K562 (cell line): ENCODE data around the gene CHAF1A. TPM values are rescaled to one million over a fixed set of nuclear protein-coding genes. Genes with fewer than 3 reads are reported as not detected.

Experiments
- ATF1 ChIP-seq, 2 experiments: fragments of 450-650 bp in 1 of 2; IDR thresholded peaks; 2 replicates each; pipeline ENCODE4 v1.6.1; 2016; ENCODE audit warnings: missing compliant biosample characterization in 1 of 2, missing genetic modification characterization in 1 of 2
- BCLAF1 ChIP-seq, 2 experiments: fragments of 450-650 bp in 1 of 2; IDR thresholded peaks; 2 replicates each; pipeline ENCODE4 v1.6.1; 2011 to 2017; ENCODE audit warnings: low read depth in 2 of 2, antibody characterized with exemption in 1 of 2, borderline replicate concordance in 1 of 2, low read length in 1 of 2, mild to moderate bottlenecking in 1 of 2, mixed read lengths in 1 of 2; ENCODE audit not compliant: control insufficient read depth in 1 of 2
- BMI1 ChIP-seq: fragments of 150-350 bp; IDR thresholded peaks from 2 replicates; pipeline ENCODE4 v1.6.1; 2014; ENCODE audit warnings: low read length
- CREB3L1 ChIP-seq: fragments of 450-650 bp; IDR thresholded peaks from 2 replicates; pipeline ENCODE4 v1.6.1; 2014; ENCODE audit warnings: low read depth, mild to moderate bottlenecking, moderate library complexity, borderline replicate concordance
- CREM ChIP-seq: IDR thresholded peaks from 2 replicates; pipeline ENCODE4 v1.6.1; 2014; ENCODE audit warnings: antibody characterized with exemption, low read depth
- FIP1L1 ChIP-seq: fragments of 200-400 bp; formaldehyde crosslinking; IDR thresholded peaks from 2 replicates; pipeline ENCODE4 v1.6.1; 2018; ENCODE audit warnings: mild to moderate bottlenecking, low read depth, low read length; ENCODE audit not compliant: poor library complexity, severe bottlenecking
- HSF4 ChIP-seq: fragments of 250-450 bp; sonication (Bioruptor Pico); IDR thresholded peaks from 2 replicates; pipeline ENCODE4 v2.1.2; 2022; ENCODE audit warnings: mild to moderate bottlenecking, moderate library complexity, borderline replicate concordance
- JUN ChIP-seq, 2 experiments: sonication (generic) in 1 of 2; formaldehyde crosslinking in 1 of 2; IDR thresholded peaks; 2 replicates each; pipeline versions ENCODE4 v1.6.1 to v1.8.0; 2012 to 2022; ENCODE audit warnings: borderline replicate concordance in 2 of 2, mild to moderate bottlenecking in 2 of 2, improper control_type of control experiment in 1 of 2, low read depth in 1 of 2, low read length in 1 of 2, missing genetic modification reagents in 1 of 2
- KDM4B ChIP-seq, 2 experiments: fragments of 450-650 bp in 1 of 2; sonication (generic) in 1 of 2; IDR thresholded peaks; 2 replicates each; pipeline ENCODE4 v1.6.1; 2016 to 2017; ENCODE audit warnings: borderline replicate concordance in 2 of 2, antibody characterized with exemption in 1 of 2, low read depth in 1 of 2, mild to moderate bottlenecking in 1 of 2
- L3MBTL2 ChIP-seq: fragments of 450-650 bp; IDR thresholded peaks from 2 replicates; pipeline ENCODE4 v1.6.1; 2016; ENCODE audit warnings: mild to moderate bottlenecking, moderate library complexity
- MITF ChIP-seq: IDR thresholded peaks from 2 replicates; pipeline ENCODE4 v1.6.1; 2014; ENCODE audit warnings: antibody characterized with exemption
- MXI1 ChIP-seq: IDR thresholded peaks from 2 replicates; pipeline ENCODE4 v1.6.1; 2011; ENCODE audit warnings: low read depth, mild to moderate bottlenecking, improper control_type of control experiment, low read length
- PYGO2 ChIP-seq: fragments of 450-650 bp; IDR thresholded peaks from 2 replicates; pipeline ENCODE4 v1.6.1; 2016; ENCODE audit warnings: mild to moderate bottlenecking, missing genetic modification characterization, moderate library complexity, missing compliant biosample characterization
- TAF1 ChIP-seq: IDR thresholded peaks from 2 replicates; pipeline ENCODE4 v1.6.1; 2011; ENCODE audit warnings: mild to moderate bottlenecking, low read length, moderate library complexity; ENCODE audit not compliant: insufficient read depth, control insufficient read depth, severe bottlenecking; ENCODE audit errors: extremely low read depth
- TBP ChIP-seq: optimal IDR thresholded peaks from 2 replicates; pipeline ENCODE3; 2011; ENCODE audit warnings: low read depth, low read length, improper control_type of control experiment
- THRB ChIP-seq: fragments of 450-650 bp; formaldehyde crosslinking; conservative IDR thresholded peaks from 2 replicates; pipeline ENCODE4 v1.4.0; 2022; ENCODE audit warnings: mild to moderate bottlenecking, missing genetic modification characterization
- ZBTB1 ChIP-seq: sonication (generic); formaldehyde crosslinking; IDR thresholded peaks from 2 replicates; pipeline ENCODE4 v1.8.1; 2023; ENCODE audit warnings: missing genetic modification reagents, low read depth, mild to moderate bottlenecking, borderline replicate concordance
- ZNF764 ChIP-seq: fragments of 250-450 bp; sonication (Bioruptor Pico); IDR thresholded peaks from 2 replicates; pipeline ENCODE4 v1.4.0; 2020; ENCODE audit warnings: low read depth, mild to moderate bottlenecking, moderate library complexity
- polyA plus RNA-seq, 8 experiments: library from polyadenylated mRNA; depleted of rRNA in 4 of 8; stranded (reverse) in 5 of 8; unstranded in 3 of 8; fragments of >200 nt; fragmentation: Nextera tagmentation in 2 of 8; fragmentation: Illumina TruSeq in 1 of 8; extraction: Ambion mirVana in 2 of 8; extraction: Trizol in 1 of 8; gene quantifications; 2 replicates each; pipeline versions ENCODE4 v1.2.1 to v1.2.3, GENCODE V29; 2011 to 2014; ENCODE audit warnings: inconsistent platforms in 1 of 8, missing spikeins in 1 of 8
- total RNA-seq, 7 experiments: library from RNA; depleted of rRNA in 6 of 7; stranded (reverse); fragments of >200 nt in 6 of 7; fragmentation: Illumina TruSeq in 2 of 7; extraction: Trizol in 2 of 7; gene quantifications; 2 replicates each; pipeline versions ENCODE4 v1.2.1 to v1.2.3, GENCODE V29; 2011 to 2021; ENCODE audit warnings: low replicate concordance in 1 of 7

The CHAF1A gene
- total and polyA plus RNA-seq, 9 of the 15 experiments (the other 6 are each of a cell fraction or from before 2014, with no cell fraction given) = 1.6 to 86.9 (median 45.2) TPM

GRCh38 chr19:4457654-4458395 lies 55.4 kb downstream of the CHAF1A start, which contains the start of gene UBXN6 (continued):
- TF ChIP-seq MITF (peak; percentile 85; the same call in 1 of the 2 replicates), CREM (peak; percentile 85), L3MBTL2 (peak; percentile 17; the same call in 1 of the 2 replicates), ZBTB1 (CRISPR knock-in tag) (no peak), PYGO2 (tag) (no peak), THRB (no peak), ZNF764 (no peak), TBP (peak; percentile 8), TAF1 (peak; percentile 55), JUN (IDR thresholded peaks at IDR 0.05; ENCODE audit: borderline replicate concordance, low read depth, low read length) (peak; percentile 66; the same call in 1 of the 2 replicates), JUN (CRISPR knock-in tag; IDR thresholded peaks at IDR 0.05; ENCODE audit: borderline replicate concordance) (no peak), ATF1 (CRISPR knock-in tag; IDR thresholded peaks at IDR 0.05) (no peak), ATF1 (tag; IDR thresholded peaks at IDR 0.05) (peak; percentile 64), KDM4B (IDR thresholded peaks at IDR 0.05; ENCODE audit: borderline replicate concordance in 2 of 2, low read depth in 1 of 2) (peak in 1 of 2 experiments; percentile 68; a peak in 1 of 4 replicates), HSF4 (CRISPR knock-in tag) (no peak), BMI1 (peak; percentile 94), MXI1 (peak; percentile 92), CREB3L1 (peak; percentile 92), FIP1L1 (peak; percentile 20), BCLAF1 (IDR thresholded peaks at IDR 0.05; ENCODE audit: borderline replicate concordance in 1 of 2, control insufficient read depth in 1 of 2, low read depth in 2 of 2, low read length in 1 of 2) (peak in 1 of 2 experiments; percentile 77; a peak in 1 of 4 replicates)
